GM19351 (cell line): ENCODE measurements around the gene AZU1.
"Not testable (repeated sequence)": the region's sequence is repeated elsewhere in the genome, so short reads cannot be mapped to it uniquely, and the experiment has no call there.

Experiments
- ATAC-seq: cut with Tn5 transposase; IDR thresholded peaks from one replicate; pipeline ENCODE4 v1.9.1; 2021; ENCODE audit warnings: mild to moderate bottlenecking, moderate library complexity; ENCODE audit not compliant: unreplicated experiment

AZU1 gene

GRCh38 chr19:824885-825284 is 2.8 kb upstream of the AZU1 start:
- no peak for ATAC-seq

- ATAC-seq: no peak
These were observed 1.6 kb upstream of the AZU1 start for GRCh38 chr19:825897-826644.

GRCh38 chr19:827314-827709 is 325 bp upstream of the AZU1 start:
- ATAC-seq: no peak

GRCh38 chr19:829129-829758 is 1.6 kb downstream of the AZU1 start:
- ATAC-seq: no peak

GRCh38 chr19:831407-832369 is 4.1 kb downstream of the AZU1 start:
- ATAC-seq: no peak

GRCh38 chr19:834216-834615 is 6.6 kb downstream of the AZU1 start:
- no peak for ATAC-seq

- no peak for ATAC-seq
These were observed 7.7 kb downstream of the AZU1 start for GRCh38 chr19:835210-835810.

GRCh38 chr19:840519-841206 is 13.0 kb downstream of the AZU1 start, which contains the start of gene PRTN3:
TSS of gene PRTN3 (plus strand) at chr19:840999. CDS start at chr19:841009, 10 bp downstream.
- no peak for ATAC-seq

GRCh38 chr19:842802-843179 is 15.2 kb downstream of the AZU1 start:
- not testable (repeated sequence) for ATAC-seq

- ATAC-seq: no peak
These were observed 15.7 kb downstream of the AZU1 start for GRCh38 chr19:843180-843835.

- no peak for ATAC-seq
These were observed 16.4 kb downstream of the AZU1 start for GRCh38 chr19:843836-844545.

GRCh38 chr19:844546-844971 is 16.9 kb downstream of the AZU1 start:
- no peak for ATAC-seq

- ATAC-seq: no peak
These were observed 18.3 kb downstream of the AZU1 start for GRCh38 chr19:845707-846521.

GRCh38 chr19:848386-848921 is 20.8 kb downstream of the AZU1 start:
- no peak for ATAC-seq

GRCh38 chr19:849195-849594 is 21.6 kb downstream of the AZU1 start:
- ATAC-seq: not testable (repeated sequence)

- ATAC-seq: no peak
These were observed 22.8 kb downstream of the AZU1 start for GRCh38 chr19:850221-850978.

- ATAC-seq: no peak
These were observed 23.3 kb downstream of the AZU1 start for GRCh38 chr19:850979-851335.
